ENCODE data around the gene ITGB1BP2.
"Not testable (repeated sequence)": the region's sequence is repeated elsewhere in the genome, so short reads cannot be mapped to it uniquely, and the experiment has no call there.

ITGB1BP2 gene

GRCh38 chrX:71254092-71254963 lies 47.2 kb upstream of the ITGB1BP2 start, which contains the start of gene ZMYM3:
Gene ZMYM3, minus strand, starts transcription at chrX:71254140. Its CDS starts 885 bp downstream, at chrX:71253255.
- Histone ChIP-seq H3K27ac (ENCODE audit: low read length) (peak within 1 kb of the TSS; percentile 74), H2AFZ (ENCODE audit: low read depth, low read length) (peak within 1 kb of the TSS; percentile 82), H3K4me3 (ENCODE audit: low read length) (peak within 1 kb of the TSS; percentile 100), H3K4me2 (ENCODE audit: low read length) (peak within 1 kb of the TSS; percentile 89), H3K27me3 (ENCODE audit: low read depth, low read length) (no peaks in the 10 kb centered on the region), H3K9ac (ENCODE audit: low read length) (peak within 1 kb of the TSS; percentile 100), H3K36me3 (replicated peaks; ENCODE audit: low read depth, low read length) (peaks cover 2% of the 10 kb centered on the region), H4K20me1 (ENCODE audit: insufficient read depth, low read length) (0 out of 2 replicates have a peak, but pooled peaks cover 3% of the 10 kb centered on the region), H3K4me1 (ENCODE audit: low read length) (peaks cover 16% of the 10 kb centered on the region), H3K9me3 (ENCODE audit: insufficient read depth, low read length) (no peaks in the 10 kb centered on the region), H3K79me2 (ENCODE audit: low read length) (peaks cover 19% of the 10 kb centered on the region)
- TF ChIP-seq CTCF (IDR thresholded peaks at IDR 0.05; ENCODE audit: low read depth, low read length) (no peak), EZH2phosphoT487 (IDR thresholded peaks at IDR 0.05; ENCODE audit: low read depth) (no peak)

- H3K27me3 ChIP-seq (ENCODE audit: low read depth, low read length): no peaks in the 10 kb centered on the region
- no peaks in the 10 kb centered on the region for H3K9me3 ChIP-seq (ENCODE audit: insufficient read depth, low read length)
- no peak overlapping the region for H3K9ac ChIP-seq (ENCODE audit: low read length)
- no peak overlapping the region for H3K4me3 ChIP-seq (ENCODE audit: low read length)
- H3K79me2 ChIP-seq (ENCODE audit: low read length): peaks cover 19% of the 10 kb centered on the region
- peak overlapping the region; percentile 85 for H3K4me2 ChIP-seq (ENCODE audit: low read length)
- H2AFZ ChIP-seq (ENCODE audit: low read depth, low read length): peak overlapping the region; percentile 34; the same call in 1 of the 2 replicates
- 0 out of 2 replicates have a peak, but pooled peaks cover 3% of the 10 kb centered on the region for H4K20me1 ChIP-seq (ENCODE audit: insufficient read depth, low read length)
- no peak overlapping the region for H3K27ac ChIP-seq (ENCODE audit: low read length)
- no peak for TF ChIP-seq EZH2phosphoT487 (IDR thresholded peaks at IDR 0.05; ENCODE audit: low read depth)
- no peak for TF ChIP-seq CTCF (IDR thresholded peaks at IDR 0.05; ENCODE audit: low read depth, low read length)
- H3K4me1 ChIP-seq (ENCODE audit: low read length): peaks cover 16% of the 10 kb centered on the region
- H3K36me3 ChIP-seq (replicated peaks; ENCODE audit: low read depth, low read length): no peaks in the 10 kb centered on the region
These were observed 45.5 kb upstream of the ITGB1BP2 start for GRCh38 chrX:71256051-71256450.

GRCh38 chrX:71256856-71257255 lies 44.7 kb upstream of the ITGB1BP2 start:
- H3K36me3 ChIP-seq (replicated peaks; ENCODE audit: low read depth, low read length): no peaks in the 10 kb centered on the region
- no peak overlapping the region for H3K27ac ChIP-seq (ENCODE audit: low read length)
- H2AFZ ChIP-seq (ENCODE audit: low read depth, low read length): no peak overlapping the region
- H3K9me3 ChIP-seq (ENCODE audit: insufficient read depth, low read length): no peaks in the 10 kb centered on the region
- no peaks in the 10 kb centered on the region for H3K27me3 ChIP-seq (ENCODE audit: low read depth, low read length)
- H3K4me2 ChIP-seq (ENCODE audit: low read length): no peak overlapping the region
- no peak for TF ChIP-seq CTCF (IDR thresholded peaks at IDR 0.05; ENCODE audit: low read depth, low read length)
- TF ChIP-seq EZH2phosphoT487 (IDR thresholded peaks at IDR 0.05; ENCODE audit: low read depth): no peak
- H3K4me1 ChIP-seq (ENCODE audit: low read length): peaks cover 16% of the 10 kb centered on the region
- H3K79me2 ChIP-seq (ENCODE audit: low read length): peaks cover 19% of the 10 kb centered on the region
- H3K4me3 ChIP-seq (ENCODE audit: low read length): no peak overlapping the region
- H4K20me1 ChIP-seq (ENCODE audit: insufficient read depth, low read length): 0 out of 2 replicates have a peak, but pooled peaks cover 3% of the 10 kb centered on the region
- no peak overlapping the region for H3K9ac ChIP-seq (ENCODE audit: low read length)

- H4K20me1 ChIP-seq (ENCODE audit: insufficient read depth, low read length); H3K27ac ChIP-seq (ENCODE audit: low read length); H2AFZ ChIP-seq (ENCODE audit: low read depth, low read length); H3K9ac ChIP-seq (ENCODE audit: low read length); H3K79me2 ChIP-seq (ENCODE audit: low read length); H3K9me3 ChIP-seq (ENCODE audit: insufficient read depth, low read length); H3K36me3 ChIP-seq (replicated peaks; ENCODE audit: low read depth, low read length); H3K4me3 ChIP-seq (ENCODE audit: low read length); H3K4me1 ChIP-seq (ENCODE audit: low read length); H3K27me3 ChIP-seq (ENCODE audit: low read depth, low read length); H3K4me2 ChIP-seq (ENCODE audit: low read length): not testable (repeated sequence)
These were observed 32.9 kb upstream of the ITGB1BP2 start for GRCh38 chrX:71268624-71269023.
